GM06990 (cell line): ENCODE data around the gene ZNF532.

Experiments used
- DNase-seq: peaks from one replicate; pipeline ENCODE4 v3.0.0-alpha.2; 2011; ENCODE audit not compliant: insufficient read length; ENCODE audit errors: extremely low read depth
- H3K27me3 ChIP-seq: replicated peaks from 2 replicates; pipeline ENCODE4 v1.6.0; 2011; ENCODE audit warnings: low read length; ENCODE audit not compliant: control insufficient read depth, insufficient read depth
- H3K36me3 ChIP-seq: 2 replicates; pipeline ENCODE4 v1.5.1; 2011; ENCODE audit warnings: low read length; ENCODE audit not compliant: control insufficient read depth, insufficient read depth
- H3K4me3 ChIP-seq: replicated peaks from 2 replicates; pipeline ENCODE4 v1.5.1; 2011; ENCODE audit warnings: low read depth, mild to moderate bottlenecking, control low read depth, low read length
- TF ChIP-seq, protein P1 (sequence below): IDR thresholded peaks from 2 replicates; pipeline ENCODE4 v1.5.1; 2011; ENCODE audit warnings: low read length, control low read depth, mild to moderate bottlenecking, inconsistent platforms; ENCODE audit not compliant: insufficient read depth, poor library complexity, severe bottlenecking

ZNF532 gene

DNA sequence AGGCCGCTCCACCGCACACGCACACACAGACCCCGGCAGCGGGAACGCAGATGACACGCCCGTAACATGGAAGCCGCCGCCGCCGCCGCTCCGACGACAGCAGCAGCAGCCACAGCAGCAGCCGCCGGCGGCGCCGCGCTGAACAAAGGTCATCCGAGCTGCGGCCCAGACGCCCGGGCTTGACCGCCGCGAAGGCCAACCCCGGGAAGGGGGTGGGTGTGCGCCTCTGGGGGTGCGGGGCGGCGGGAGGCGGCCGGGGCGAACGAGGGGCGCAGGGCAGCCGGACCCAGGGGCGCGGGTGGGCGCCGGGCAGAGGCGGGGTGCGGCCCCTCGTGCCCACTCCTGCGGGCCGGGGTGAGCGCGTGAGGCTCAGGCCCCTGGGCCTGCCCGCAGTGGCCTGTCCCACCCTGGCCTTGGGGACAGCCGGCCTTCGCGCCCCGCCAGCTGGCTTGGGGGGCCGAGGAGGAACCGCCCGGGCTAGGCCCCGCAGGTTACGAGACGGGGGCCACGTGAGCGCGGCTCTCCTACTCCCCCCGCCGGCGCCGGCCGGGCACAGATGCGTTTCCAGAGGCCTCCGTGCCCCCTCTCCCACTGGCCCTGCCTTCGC is 1.0 kb upstream of the ZNF532 start:
- Histone ChIP-seq H3K27me3 (no peaks in the 10 kb centered on the region; the same call in 1 of the 2 replicates), H3K36me3 (no peaks in the 10 kb centered on the region), H3K4me3 (peak overlapping the region; percentile 15; the same call in 1 of the 2 replicates)
- peak; percentile 33 for DNase-seq
- TF ChIP-seq, protein P1, sequence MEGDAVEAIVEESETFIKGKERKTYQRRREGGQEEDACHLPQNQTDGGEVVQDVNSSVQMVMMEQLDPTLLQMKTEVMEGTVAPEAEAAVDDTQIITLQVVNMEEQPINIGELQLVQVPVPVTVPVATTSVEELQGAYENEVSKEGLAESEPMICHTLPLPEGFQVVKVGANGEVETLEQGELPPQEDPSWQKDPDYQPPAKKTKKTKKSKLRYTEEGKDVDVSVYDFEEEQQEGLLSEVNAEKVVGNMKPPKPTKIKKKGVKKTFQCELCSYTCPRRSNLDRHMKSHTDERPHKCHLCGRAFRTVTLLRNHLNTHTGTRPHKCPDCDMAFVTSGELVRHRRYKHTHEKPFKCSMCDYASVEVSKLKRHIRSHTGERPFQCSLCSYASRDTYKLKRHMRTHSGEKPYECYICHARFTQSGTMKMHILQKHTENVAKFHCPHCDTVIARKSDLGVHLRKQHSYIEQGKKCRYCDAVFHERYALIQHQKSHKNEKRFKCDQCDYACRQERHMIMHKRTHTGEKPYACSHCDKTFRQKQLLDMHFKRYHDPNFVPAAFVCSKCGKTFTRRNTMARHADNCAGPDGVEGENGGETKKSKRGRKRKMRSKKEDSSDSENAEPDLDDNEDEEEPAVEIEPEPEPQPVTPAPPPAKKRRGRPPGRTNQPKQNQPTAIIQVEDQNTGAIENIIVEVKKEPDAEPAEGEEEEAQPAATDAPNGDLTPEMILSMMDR = no peak

DNA sequence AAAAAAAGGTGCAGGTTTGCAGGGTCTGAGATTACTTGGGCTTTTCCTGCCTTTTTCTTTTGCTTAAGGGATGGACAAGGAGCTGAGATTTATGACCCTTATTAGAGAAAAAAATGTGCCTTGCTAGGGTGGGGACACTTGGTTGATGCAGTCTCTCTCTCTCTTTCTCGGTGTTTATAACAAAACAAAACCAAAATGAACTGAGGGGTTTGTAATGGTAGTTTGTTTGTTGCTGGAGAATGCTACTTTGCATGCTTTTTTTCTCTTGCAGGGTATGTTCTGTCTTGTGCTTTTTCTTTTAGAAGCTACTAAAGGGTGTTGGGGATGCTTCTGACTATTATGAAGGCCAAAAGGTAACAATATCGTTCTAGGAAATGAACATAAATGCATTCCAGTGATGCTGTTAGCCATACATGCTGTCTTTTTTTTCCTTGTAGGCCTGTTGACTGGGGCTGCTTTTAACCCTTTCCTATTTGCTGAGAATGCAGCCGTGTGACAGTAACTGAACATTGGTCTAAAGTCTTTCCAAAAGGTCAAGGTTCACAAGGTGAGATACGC is 435 bp downstream of the ZNF532 start:
- TF ChIP-seq, protein P1 = no peak
- H3K36me3 ChIP-seq = no peaks in the 10 kb centered on the region
- H3K27me3 ChIP-seq = no peaks in the 10 kb centered on the region; the same call in 1 of the 2 replicates
- DNase-seq = no peak
- H3K4me3 ChIP-seq = no peak overlapping the region

DNA sequence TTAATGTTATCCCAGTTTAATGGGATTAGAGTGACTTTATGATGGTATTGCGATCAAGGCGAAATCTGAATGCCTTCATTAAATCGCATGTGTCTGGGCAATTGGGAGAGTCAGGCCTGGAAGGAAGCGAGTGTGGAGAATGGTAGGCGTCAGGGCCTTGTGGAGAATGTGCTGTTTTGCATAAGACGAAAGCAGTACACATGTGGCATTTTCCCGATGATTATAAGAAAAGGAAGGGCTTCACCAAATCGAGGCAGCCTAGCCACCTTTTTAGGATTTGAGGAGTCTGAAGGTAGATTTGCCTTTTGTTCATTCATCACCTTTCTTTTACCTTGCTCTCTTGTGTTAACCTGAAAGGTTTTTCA is 1.0 kb downstream of the ZNF532 start:
- H3K27me3 ChIP-seq = no peaks in the 10 kb centered on the region; the same call in 1 of the 2 replicates
- TF ChIP-seq, protein P1 = no peak
- no peaks in the 10 kb centered on the region for H3K36me3 ChIP-seq
- DNase-seq = no peak
- no peak overlapping the region for H3K4me3 ChIP-seq

DNA sequence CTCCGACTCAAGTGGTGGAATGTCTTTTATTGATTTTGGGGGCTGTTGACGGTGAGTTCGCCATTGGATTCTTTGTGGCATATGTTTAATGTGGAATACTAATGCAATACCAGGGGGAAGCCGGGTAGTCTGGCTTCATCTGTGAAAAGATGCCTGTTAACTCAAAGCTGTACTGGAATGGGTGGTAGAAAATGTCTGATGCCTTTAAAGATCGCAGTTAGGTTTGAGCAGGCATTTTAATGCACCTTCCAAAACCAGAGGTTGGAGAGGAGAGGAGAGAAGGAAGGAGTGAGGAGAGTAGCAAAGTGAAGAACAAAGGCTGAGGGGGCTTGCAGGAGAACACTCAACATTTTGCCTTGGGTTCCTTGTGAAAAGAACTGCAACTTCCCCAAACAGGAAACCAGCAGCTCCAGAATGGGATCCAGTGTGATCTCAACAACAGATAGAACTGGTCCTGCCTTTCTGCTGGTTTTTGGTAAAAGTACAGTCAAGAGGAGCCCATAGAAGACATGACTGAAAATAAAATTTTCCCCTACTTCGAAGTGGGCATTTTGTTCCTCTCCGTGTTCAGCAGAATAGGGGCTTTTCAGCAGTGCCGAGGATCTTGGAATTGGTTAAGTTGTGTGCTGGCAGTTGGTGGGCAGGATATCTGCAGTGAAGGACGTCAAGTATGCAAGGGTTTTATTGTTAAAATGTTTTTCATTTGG is 1.5 kb downstream of the ZNF532 start:
- no peaks in the 10 kb centered on the region; the same call in 1 of the 2 replicates for H3K27me3 ChIP-seq
- no peak overlapping the region for H3K4me3 ChIP-seq
- TF ChIP-seq, protein P1 = no peak
- DNase-seq = no peak
- no peaks in the 10 kb centered on the region for H3K36me3 ChIP-seq

DNA sequence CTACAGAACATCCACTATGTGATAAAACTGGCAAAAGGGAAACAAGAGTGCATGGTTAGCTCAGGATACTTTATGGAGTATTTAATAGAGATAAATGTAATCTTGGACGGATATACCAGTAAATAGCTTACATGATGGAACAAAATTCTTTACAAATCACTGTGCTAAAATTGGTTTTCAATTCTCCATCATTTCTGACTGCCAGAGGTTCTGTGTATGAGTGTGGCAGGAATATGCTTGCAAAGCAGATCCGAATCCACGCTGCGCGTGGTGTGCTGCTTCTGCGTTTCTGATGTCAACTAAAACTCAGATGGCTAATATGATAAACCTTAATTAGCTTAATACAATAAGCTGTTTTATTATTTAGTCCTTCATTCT is 2.1 kb downstream of the ZNF532 start:
- no peak overlapping the region for H3K4me3 ChIP-seq
- TF ChIP-seq, protein P1 = no peak
- H3K36me3 ChIP-seq = no peaks in the 10 kb centered on the region
- DNase-seq = no peak
- H3K27me3 ChIP-seq = no peaks in the 10 kb centered on the region; the same call in 1 of the 2 replicates
